Activated naive CD4-positive, alpha-beta T cell treated with anti-CD3 and anti-CD28 coated beads, Interleukin-2, amount 50 U/mL, for 72 hours (primary cell): ENCODE measurements around the gene USPL1. TPM values are rescaled to one million over a fixed set of nuclear protein-coding genes. Genes with fewer than 3 reads are reported as not detected.

Experiments
- ATAC-seq, 2 donors: fragments of 150-1000 bp; cut with Tn5 transposase; 2 replicates each; pipeline ENCODE4 v1.10.0; 2021; ENCODE audit warnings: mild to moderate bottlenecking in 2 of 2, moderate library complexity in 2 of 2
- DNase-seq, 2 donors: peaks; one replicate each; pipeline ENCODE4 v3.0.0; 2021 to 2022; ENCODE audit warnings: low spot score in 2 of 2
- H3K27ac Mint-ChIP-seq, 2 donors: one replicate each; pipeline ENCODE4 v1.8.0; 2022; ENCODE audit warnings: mild to moderate bottlenecking in 2 of 2, mixed read lengths in 2 of 2
- H3K36me3 Mint-ChIP-seq, 2 donors: one replicate each; pipeline ENCODE4 v1.8.0; 2022; ENCODE audit warnings: mixed read lengths in 2 of 2
- H3K9me3 Mint-ChIP-seq, 2 donors: one replicate each; pipeline ENCODE4 v1.8.0; 2022; ENCODE audit warnings: mixed read lengths in 2 of 2
- total RNA-seq, 2 donors: library from RNA; stranded (reverse); gene quantifications; one replicate each; pipeline ENCODE4 v1.2.3, GENCODE V29; 2022

USPL1 gene
- total RNA-seq, result 10 to 100 TPM; 15.4 to 18.8 TPM

- no peak within 1 kb of the TSS for H3K27ac Mint-ChIP-seq
- peaks cover under 1 to 5% of the 10 kb centered on the region in 2 donors for H3K36me3 Mint-ChIP-seq
- H3K9me3 Mint-ChIP-seq, result no peaks in the 10 kb centered on the region
- ATAC-seq (peak; percentile 93), DNase-seq (peak; percentile 96 to 98)
Observed at GRCh38 chr13:30617315-30618185, at the start of gene USPL1. TSS of gene USPL1 (plus strand) at chr13:30617920. CDS start at chr13:30621141, 3,221 bp downstream.

GRCh38 chr13:30569901-30570576 is 47.7 kb upstream of the USPL1 start:
- no peaks in the 10 kb centered on the region for H3K36me3 Mint-ChIP-seq
- no peaks in the 10 kb centered on the region for H3K9me3 Mint-ChIP-seq
- ATAC-seq, result peak; percentile 48 to 55
- no peak overlapping the region for H3K27ac Mint-ChIP-seq
- DNase-seq, result no peak

- Mint-ChIP-seq H3K9me3 (no peaks in the 10 kb centered on the region), H3K36me3 (no peaks in the 10 kb centered on the region), H3K27ac (no peak overlapping the region)
- ATAC-seq, result no peak
- no peak for DNase-seq
Observed at GRCh38 chr13:30570691-30571090, 47.0 kb upstream of the USPL1 start.

GRCh38 chr13:30572859-30573275 is 44.9 kb upstream of the USPL1 start:
- peak in 1 of 2 donors; percentile 54 for ATAC-seq
- Mint-ChIP-seq H3K9me3 (no peaks in the 10 kb centered on the region), H3K36me3 (no peaks in the 10 kb centered on the region), H3K27ac (peak overlapping the region; percentile 57 to 72)
- no peak for DNase-seq

GRCh38 chr13:30576528-30576927 is 41.2 kb upstream of the USPL1 start:
- peak; percentile 65 to 70 for ATAC-seq
- Mint-ChIP-seq H3K9me3 (no peaks in the 10 kb centered on the region), H3K36me3 (no peaks in the 10 kb centered on the region), H3K27ac (peak overlapping the region in 1 of 2 donors; percentile 13)
- DNase-seq, result peak in 1 of 2 donors; percentile 21

GRCh38 chr13:30577401-30577852 is 40.3 kb upstream of the USPL1 start:
- H3K27ac Mint-ChIP-seq, result no peak overlapping the region
- peak; percentile 82 to 94 for ATAC-seq
- peak in 1 of 2 donors; percentile 72 for DNase-seq
- no peaks in the 10 kb centered on the region for H3K36me3 Mint-ChIP-seq
- no peaks in the 10 kb centered on the region for H3K9me3 Mint-ChIP-seq

GRCh38 chr13:30580852-30581502 is 36.7 kb upstream of the USPL1 start:
- ATAC-seq (no peak), DNase-seq (no peak)
- no peaks in the 10 kb centered on the region for H3K36me3 Mint-ChIP-seq
- no peaks in the 10 kb centered on the region for H3K9me3 Mint-ChIP-seq
- H3K27ac Mint-ChIP-seq, result no peak overlapping the region

- H3K27ac Mint-ChIP-seq, result no peak overlapping the region
- H3K36me3 Mint-ChIP-seq, result no peaks in the 10 kb centered on the region
- H3K9me3 Mint-ChIP-seq, result no peaks in the 10 kb centered on the region
- no peak for DNase-seq
- ATAC-seq, result no peak
Observed at GRCh38 chr13:30581582-30581981, 36.1 kb upstream of the USPL1 start.

GRCh38 chr13:30584051-30584731 is 33.5 kb upstream of the USPL1 start:
- no peaks in the 10 kb centered on the region for H3K9me3 Mint-ChIP-seq
- no peak overlapping the region for H3K27ac Mint-ChIP-seq
- ATAC-seq (no peak), DNase-seq (no peak)
- H3K36me3 Mint-ChIP-seq, result no peaks in the 10 kb centered on the region

GRCh38 chr13:30585748-30586262 is 31.9 kb upstream of the USPL1 start:
- DNase-seq, result no peak
- Mint-ChIP-seq H3K36me3 (no peaks in the 10 kb centered on the region), H3K27ac (no peak overlapping the region), H3K9me3 (no peaks in the 10 kb centered on the region)
- ATAC-seq, result no peak

GRCh38 chr13:30587231-30587630 is 30.5 kb upstream of the USPL1 start:
- no peak overlapping the region for H3K27ac Mint-ChIP-seq
- no peaks in the 10 kb centered on the region for H3K36me3 Mint-ChIP-seq
- DNase-seq (no peak), ATAC-seq (no peak)
- no peaks in the 10 kb centered on the region for H3K9me3 Mint-ChIP-seq

- no peak overlapping the region for H3K27ac Mint-ChIP-seq
- no peak for DNase-seq
- H3K36me3 Mint-ChIP-seq, result no peaks in the 10 kb centered on the region
- no peak for ATAC-seq
- H3K9me3 Mint-ChIP-seq, result no peaks in the 10 kb centered on the region
Observed at GRCh38 chr13:30587739-30588138, 30.0 kb upstream of the USPL1 start.

GRCh38 chr13:30593001-30593400 is 24.7 kb upstream of the USPL1 start:
- Mint-ChIP-seq H3K27ac (no peak overlapping the region), H3K9me3 (no peaks in the 10 kb centered on the region), H3K36me3 (no peaks in the 10 kb centered on the region)
- ATAC-seq (no peak), DNase-seq (no peak)

GRCh38 chr13:30600496-30600895 is 17.2 kb upstream of the USPL1 start:
- no peak overlapping the region for H3K27ac Mint-ChIP-seq
- no peaks in the 10 kb centered on the region for H3K36me3 Mint-ChIP-seq
- DNase-seq, result no peak
- ATAC-seq, result no peak
- no peaks in the 10 kb centered on the region for H3K9me3 Mint-ChIP-seq

- ATAC-seq (no peak), DNase-seq (no peak)
- no peak overlapping the region for H3K27ac Mint-ChIP-seq
- H3K36me3 Mint-ChIP-seq, result no peaks in the 10 kb centered on the region
- no peaks in the 10 kb centered on the region for H3K9me3 Mint-ChIP-seq
Observed at GRCh38 chr13:30601836-30602235, 15.9 kb upstream of the USPL1 start.

- ATAC-seq (no peak), DNase-seq (no peak)
- H3K27ac Mint-ChIP-seq, result no peak overlapping the region
Observed at GRCh38 chr13:30605052-30605451, 12.7 kb upstream of the USPL1 start.

More at GRCh38 chr13:30605052-30605451, 12.7 kb upstream of the USPL1 start:
- Mint-ChIP-seq H3K36me3 (no peaks in the 10 kb centered on the region), H3K9me3 (no peaks in the 10 kb centered on the region)
